Measurements from ENCODE around the gene CRYZ.

CRYZ gene

GRCh38 chr1:74697832-74698231, 35.0 kb downstream of the CRYZ start:
- TF ChIP-seq, protein P1, sequence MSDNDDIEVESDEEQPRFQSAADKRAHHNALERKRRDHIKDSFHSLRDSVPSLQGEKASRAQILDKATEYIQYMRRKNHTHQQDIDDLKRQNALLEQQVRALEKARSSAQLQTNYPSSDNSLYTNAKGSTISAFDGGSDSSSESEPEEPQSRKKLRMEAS (IDR thresholded peaks at IDR 0.05; ENCODE audit: low read depth, low read length): no peak
- DNase-seq (ENCODE audit: low read depth): no peak
- no peak overlapping the region for H3K4me3 ChIP-seq (ENCODE audit: low read depth, low read length)

GRCh38 chr1:74693473-74693872, 39.4 kb downstream of the CRYZ start:
- H3K4me3 ChIP-seq (ENCODE audit: low read depth, low read length): no peak overlapping the region
- TF ChIP-seq MYC (IDR thresholded peaks at IDR 0.05; ENCODE audit: low read depth, low read length) (no peak), POLR2A (IDR thresholded peaks at IDR 0.05; ENCODE audit: extremely low read depth, insufficient read length) (no peak)
- TF ChIP-seq, protein P1 (IDR thresholded peaks at IDR 0.05; ENCODE audit: low read depth, low read length): no peak
- TF ChIP-seq, protein P2, sequence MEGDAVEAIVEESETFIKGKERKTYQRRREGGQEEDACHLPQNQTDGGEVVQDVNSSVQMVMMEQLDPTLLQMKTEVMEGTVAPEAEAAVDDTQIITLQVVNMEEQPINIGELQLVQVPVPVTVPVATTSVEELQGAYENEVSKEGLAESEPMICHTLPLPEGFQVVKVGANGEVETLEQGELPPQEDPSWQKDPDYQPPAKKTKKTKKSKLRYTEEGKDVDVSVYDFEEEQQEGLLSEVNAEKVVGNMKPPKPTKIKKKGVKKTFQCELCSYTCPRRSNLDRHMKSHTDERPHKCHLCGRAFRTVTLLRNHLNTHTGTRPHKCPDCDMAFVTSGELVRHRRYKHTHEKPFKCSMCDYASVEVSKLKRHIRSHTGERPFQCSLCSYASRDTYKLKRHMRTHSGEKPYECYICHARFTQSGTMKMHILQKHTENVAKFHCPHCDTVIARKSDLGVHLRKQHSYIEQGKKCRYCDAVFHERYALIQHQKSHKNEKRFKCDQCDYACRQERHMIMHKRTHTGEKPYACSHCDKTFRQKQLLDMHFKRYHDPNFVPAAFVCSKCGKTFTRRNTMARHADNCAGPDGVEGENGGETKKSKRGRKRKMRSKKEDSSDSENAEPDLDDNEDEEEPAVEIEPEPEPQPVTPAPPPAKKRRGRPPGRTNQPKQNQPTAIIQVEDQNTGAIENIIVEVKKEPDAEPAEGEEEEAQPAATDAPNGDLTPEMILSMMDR (IDR thresholded peaks at IDR 0.05; ENCODE audit: low read depth, low read length): no peak
- no peak for DNase-seq (ENCODE audit: low read depth)

- no peak overlapping the region for H3K4me3 ChIP-seq (ENCODE audit: low read depth, low read length)
- TF ChIP-seq, protein P1 (IDR thresholded peaks at IDR 0.05; ENCODE audit: low read depth, low read length): no peak
- TF ChIP-seq, protein P2 (IDR thresholded peaks at IDR 0.05; ENCODE audit: low read depth, low read length): no peak
- TF ChIP-seq POLR2A (IDR thresholded peaks at IDR 0.05; ENCODE audit: extremely low read depth, insufficient read length) (no peak), MYC (IDR thresholded peaks at IDR 0.05; ENCODE audit: low read depth, low read length) (no peak)
- no peak for DNase-seq (ENCODE audit: low read depth)
Observed at GRCh38 chr1:74690909-74691308, 41.9 kb downstream of the CRYZ start.

- H3K4me3 ChIP-seq (ENCODE audit: low read depth, low read length): no peak overlapping the region
- DNase-seq (ENCODE audit: low read depth): no peak
- TF ChIP-seq MYC (IDR thresholded peaks at IDR 0.05; ENCODE audit: low read depth, low read length) (no peak), POLR2A (IDR thresholded peaks at IDR 0.05; ENCODE audit: extremely low read depth, insufficient read length) (no peak)
- TF ChIP-seq, protein P1 (IDR thresholded peaks at IDR 0.05; ENCODE audit: low read depth, low read length): no peak
- TF ChIP-seq, protein P2 (IDR thresholded peaks at IDR 0.05; ENCODE audit: low read depth, low read length): no peak
Observed at GRCh38 chr1:74690364-74690696, 42.5 kb downstream of the CRYZ start.

GRCh38 chr1:74689621-74690363, 43.1 kb downstream of the CRYZ start:
- TF ChIP-seq MYC (IDR thresholded peaks at IDR 0.05; ENCODE audit: low read depth, low read length) (no peak), POLR2A (IDR thresholded peaks at IDR 0.05; ENCODE audit: extremely low read depth, insufficient read length) (no peak)
- TF ChIP-seq, protein P1 (IDR thresholded peaks at IDR 0.05; ENCODE audit: low read depth, low read length): peak; percentile 12; the same call in 1 of the 2 replicates
- TF ChIP-seq, protein P2 (IDR thresholded peaks at IDR 0.05; ENCODE audit: low read depth, low read length): peak; percentile 49
- peak; percentile 63 for DNase-seq (ENCODE audit: low read depth)
- H3K4me3 ChIP-seq (ENCODE audit: low read depth, low read length): no peak overlapping the region

DNA sequence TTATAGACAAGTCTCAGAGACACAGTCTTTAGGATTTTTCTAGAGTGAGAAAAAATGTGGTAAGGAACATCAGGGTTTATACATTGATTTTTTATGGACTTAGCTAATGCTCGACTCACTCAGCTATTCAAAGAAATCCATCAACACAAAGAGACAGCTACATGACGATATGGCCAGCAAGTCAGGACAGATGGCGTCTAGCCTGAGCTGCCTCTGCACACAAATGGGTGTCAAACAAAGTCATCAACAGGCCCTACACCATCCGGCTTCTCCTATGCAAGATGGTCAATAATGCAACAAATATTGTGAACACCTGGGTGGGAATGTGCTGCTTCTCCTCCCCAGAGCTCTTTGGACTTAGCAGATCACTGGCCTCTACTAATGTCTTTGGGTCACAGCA, 45.9 kb downstream of the CRYZ start:
- no peak for DNase-seq (ENCODE audit: low read depth)
- TF ChIP-seq POLR2A (IDR thresholded peaks at IDR 0.05; ENCODE audit: extremely low read depth, insufficient read length): no peak
- TF ChIP-seq, protein P1 (IDR thresholded peaks at IDR 0.05; ENCODE audit: low read depth, low read length): no peak
- no peak for TF ChIP-seq MYC (IDR thresholded peaks at IDR 0.05; ENCODE audit: low read depth, low read length)
- TF ChIP-seq, protein P2 (IDR thresholded peaks at IDR 0.05; ENCODE audit: low read depth, low read length): no peak

More for the DNA sequence above, 45.9 kb downstream of the CRYZ start:
- no peak overlapping the region for H3K4me3 ChIP-seq (ENCODE audit: low read depth, low read length)
